Nephron progenitor cell (in vitro differentiated cells): ENCODE measurements around the gene ROR2.

Source experiments
- DNase-seq: peaks from one replicate; pipeline ENCODE4 v3.0.0; 2021
- H3K27ac Mint-ChIP-seq: 2 replicates; pipeline ENCODE4 v1.8.0; 2021; ENCODE audit warnings: mild to moderate bottlenecking, moderate library complexity, mixed read lengths
- H3K27me3 Mint-ChIP-seq: 2 replicates; pipeline ENCODE4 v1.8.0; 2021; ENCODE audit warnings: mild to moderate bottlenecking, low read depth, mixed read lengths; ENCODE audit not compliant: poor library complexity
- H3K36me3 Mint-ChIP-seq: 2 replicates; pipeline ENCODE4 v1.8.0; 2021; ENCODE audit warnings: low read depth, mixed read lengths
- H3K4me1 Mint-ChIP-seq: 2 replicates; pipeline ENCODE4 v1.8.0; 2021; ENCODE audit warnings: mixed read lengths
- H3K4me3 Mint-ChIP-seq: 2 replicates; pipeline ENCODE4 v1.8.0; 2021; ENCODE audit warnings: mild to moderate bottlenecking, moderate library complexity, mixed read lengths
- H3K9me3 Mint-ChIP-seq: 2 replicates; pipeline ENCODE4 v1.8.0; 2021; ENCODE audit warnings: mild to moderate bottlenecking, moderate library complexity, mixed read lengths
- TF ChIP-seq, protein P1 (sequence below): fragments of 200-600 bp; sonication (generic); IDR thresholded peaks from 2 replicates; pipeline ENCODE4 v1.5.0; 2021; ENCODE audit warnings: antibody characterized with exemption

ROR2 gene

DNA sequence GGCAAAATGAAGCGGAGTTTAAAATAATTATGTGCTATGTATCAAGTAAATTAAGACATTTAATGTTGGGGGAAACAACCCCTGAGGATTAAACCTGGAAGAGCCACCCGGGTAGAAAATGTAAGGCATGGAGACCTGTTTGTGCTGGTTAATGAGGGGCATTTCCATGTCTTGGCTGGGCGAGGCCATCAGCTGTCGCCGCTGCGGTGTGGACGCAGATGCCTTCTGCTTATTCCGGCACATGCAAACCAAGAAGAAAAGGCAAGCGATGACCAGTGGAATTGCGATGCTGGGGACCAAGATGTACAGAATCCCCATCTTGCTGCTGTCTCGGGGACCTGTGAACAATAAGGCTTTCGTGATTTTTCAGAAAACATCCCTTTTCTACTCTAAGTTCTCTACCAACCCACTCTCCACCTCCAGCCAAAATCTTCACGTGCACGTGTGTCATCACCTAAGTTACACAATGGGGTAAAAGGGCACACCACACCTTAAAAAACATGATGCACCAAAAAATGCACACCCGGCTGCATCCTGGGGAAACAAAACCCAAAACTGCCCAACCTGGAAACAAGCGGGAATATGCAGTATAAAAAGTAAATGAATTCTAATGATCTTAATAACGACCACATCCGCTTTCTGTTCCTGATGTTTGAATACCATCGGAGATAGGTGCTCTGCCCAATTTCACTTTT lies 223.5 kb downstream of the ROR2 start:
- H3K4me1 Mint-ChIP-seq, result peaks cover 26% of the 10 kb centered on the region
- TF ChIP-seq, protein P1, sequence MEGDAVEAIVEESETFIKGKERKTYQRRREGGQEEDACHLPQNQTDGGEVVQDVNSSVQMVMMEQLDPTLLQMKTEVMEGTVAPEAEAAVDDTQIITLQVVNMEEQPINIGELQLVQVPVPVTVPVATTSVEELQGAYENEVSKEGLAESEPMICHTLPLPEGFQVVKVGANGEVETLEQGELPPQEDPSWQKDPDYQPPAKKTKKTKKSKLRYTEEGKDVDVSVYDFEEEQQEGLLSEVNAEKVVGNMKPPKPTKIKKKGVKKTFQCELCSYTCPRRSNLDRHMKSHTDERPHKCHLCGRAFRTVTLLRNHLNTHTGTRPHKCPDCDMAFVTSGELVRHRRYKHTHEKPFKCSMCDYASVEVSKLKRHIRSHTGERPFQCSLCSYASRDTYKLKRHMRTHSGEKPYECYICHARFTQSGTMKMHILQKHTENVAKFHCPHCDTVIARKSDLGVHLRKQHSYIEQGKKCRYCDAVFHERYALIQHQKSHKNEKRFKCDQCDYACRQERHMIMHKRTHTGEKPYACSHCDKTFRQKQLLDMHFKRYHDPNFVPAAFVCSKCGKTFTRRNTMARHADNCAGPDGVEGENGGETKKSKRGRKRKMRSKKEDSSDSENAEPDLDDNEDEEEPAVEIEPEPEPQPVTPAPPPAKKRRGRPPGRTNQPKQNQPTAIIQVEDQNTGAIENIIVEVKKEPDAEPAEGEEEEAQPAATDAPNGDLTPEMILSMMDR, result no peak
- no peaks in the 10 kb centered on the region for H3K27me3 Mint-ChIP-seq
- no peaks in the 10 kb centered on the region for H3K9me3 Mint-ChIP-seq
- no peak overlapping the region for H3K27ac Mint-ChIP-seq
- peaks cover 60% of the 10 kb centered on the region for H3K36me3 Mint-ChIP-seq
- no peak for DNase-seq
- no peak overlapping the region for H3K4me3 Mint-ChIP-seq

DNA sequence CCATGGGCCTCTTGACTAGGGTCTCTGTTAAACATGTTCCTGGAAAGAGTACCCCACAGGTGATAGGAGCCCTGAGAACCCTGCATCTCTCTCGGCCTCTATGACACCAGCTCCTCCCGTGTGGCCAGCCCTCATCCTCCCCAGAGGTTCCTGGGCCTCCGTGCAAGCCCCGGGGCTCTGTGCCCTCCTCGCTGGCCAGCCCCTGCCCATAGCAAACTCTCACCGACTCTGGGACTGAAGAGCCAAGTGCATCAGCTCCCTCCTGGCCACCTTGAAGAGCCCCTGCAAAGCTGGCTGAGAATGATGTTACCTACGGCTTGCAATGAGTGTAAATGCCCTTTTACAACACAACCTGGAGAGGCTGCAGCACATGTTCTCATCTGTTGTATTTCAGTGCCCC lies 224.4 kb downstream of the ROR2 start:
- Mint-ChIP-seq H3K27ac (no peak overlapping the region), H3K27me3 (no peaks in the 10 kb centered on the region)
- DNase-seq, result no peak

DNA sequence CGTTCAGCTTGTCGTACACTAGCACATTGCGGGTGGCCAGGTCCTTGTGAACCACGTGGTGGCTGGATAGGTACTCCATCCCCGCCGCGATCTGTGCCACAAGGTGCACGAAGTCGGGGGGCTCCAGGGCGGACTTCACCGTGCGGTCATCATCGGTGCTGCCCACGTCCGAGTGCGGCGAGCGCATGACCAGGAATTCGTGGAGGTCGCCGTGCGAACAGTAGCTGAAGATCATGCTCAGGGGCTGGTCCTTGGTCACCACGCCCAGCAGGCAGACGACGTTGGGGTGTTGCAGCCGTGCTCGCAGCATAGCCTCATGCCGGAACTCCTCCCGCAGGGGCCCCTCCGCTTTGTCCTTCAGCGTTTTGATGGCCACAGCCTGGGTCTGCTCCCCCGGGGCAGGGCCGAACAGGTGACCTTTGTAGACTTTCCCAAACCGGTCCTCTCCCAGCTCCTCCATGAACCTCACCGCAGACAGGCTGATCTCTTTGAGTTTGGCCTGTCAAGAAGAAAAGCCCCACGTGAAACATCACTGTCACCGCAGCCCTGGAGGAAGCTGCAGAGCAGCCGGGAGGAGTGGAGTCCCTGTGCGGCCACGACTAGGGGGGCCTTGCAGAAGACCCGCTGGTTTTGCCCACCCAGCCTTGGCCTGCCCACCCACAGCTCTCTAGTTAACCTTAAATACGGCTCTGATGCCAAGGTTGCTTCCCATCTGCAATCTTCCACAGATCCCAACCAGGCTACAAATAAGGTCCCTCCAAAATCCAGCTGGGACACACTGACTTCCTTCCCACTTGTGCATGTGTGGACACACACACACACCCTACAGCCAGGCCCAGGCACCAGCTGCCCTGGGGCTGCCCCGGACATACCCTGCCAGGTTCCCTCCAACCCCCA lies 225.2 kb downstream of the ROR2 start:
- Mint-ChIP-seq H3K27ac (no peak overlapping the region), H3K4me1 (peaks cover 37% of the 10 kb centered on the region), H3K27me3 (no peaks in the 10 kb centered on the region), H3K36me3 (peaks cover 57% of the 10 kb centered on the region), H3K4me3 (no peak overlapping the region), H3K9me3 (no peaks in the 10 kb centered on the region)
- DNase-seq, result no peak
- TF ChIP-seq, protein P1, result no peak

More for the DNA sequence above, 224.4 kb downstream of the ROR2 start:
- peaks cover 60% of the 10 kb centered on the region for H3K36me3 Mint-ChIP-seq
- TF ChIP-seq, protein P1, result no peak
- H3K4me1 Mint-ChIP-seq, result peaks cover 34% of the 10 kb centered on the region
- no peaks in the 10 kb centered on the region for H3K9me3 Mint-ChIP-seq
- no peak overlapping the region for H3K4me3 Mint-ChIP-seq

DNA sequence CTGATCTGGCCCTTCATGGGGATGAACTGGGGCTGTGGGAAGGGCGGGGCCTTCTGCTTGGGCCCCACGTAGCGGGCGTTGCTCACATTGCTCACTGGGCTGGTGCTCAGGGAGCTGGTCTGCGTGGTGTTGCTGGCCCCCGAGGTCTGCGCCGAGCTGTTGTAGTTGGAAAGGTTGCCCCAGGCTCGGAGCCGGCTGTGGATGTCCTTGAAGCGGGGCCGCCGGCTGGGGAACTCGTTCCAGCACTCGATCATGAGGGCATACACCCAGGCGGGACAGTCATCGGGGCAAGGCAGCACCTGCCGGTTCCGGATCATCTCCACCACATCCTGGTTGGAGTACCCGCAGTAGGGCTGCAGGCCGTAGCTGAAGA lies 226.0 kb downstream of the ROR2 start:
- Mint-ChIP-seq H3K27ac (no peak overlapping the region), H3K27me3 (no peaks in the 10 kb centered on the region), H3K4me1 (peaks cover 39% of the 10 kb centered on the region), H3K9me3 (no peaks in the 10 kb centered on the region), H3K36me3 (peaks cover 49% of the 10 kb centered on the region), H3K4me3 (no peak overlapping the region)
- TF ChIP-seq, protein P1, result no peak
- no peak for DNase-seq

DNA sequence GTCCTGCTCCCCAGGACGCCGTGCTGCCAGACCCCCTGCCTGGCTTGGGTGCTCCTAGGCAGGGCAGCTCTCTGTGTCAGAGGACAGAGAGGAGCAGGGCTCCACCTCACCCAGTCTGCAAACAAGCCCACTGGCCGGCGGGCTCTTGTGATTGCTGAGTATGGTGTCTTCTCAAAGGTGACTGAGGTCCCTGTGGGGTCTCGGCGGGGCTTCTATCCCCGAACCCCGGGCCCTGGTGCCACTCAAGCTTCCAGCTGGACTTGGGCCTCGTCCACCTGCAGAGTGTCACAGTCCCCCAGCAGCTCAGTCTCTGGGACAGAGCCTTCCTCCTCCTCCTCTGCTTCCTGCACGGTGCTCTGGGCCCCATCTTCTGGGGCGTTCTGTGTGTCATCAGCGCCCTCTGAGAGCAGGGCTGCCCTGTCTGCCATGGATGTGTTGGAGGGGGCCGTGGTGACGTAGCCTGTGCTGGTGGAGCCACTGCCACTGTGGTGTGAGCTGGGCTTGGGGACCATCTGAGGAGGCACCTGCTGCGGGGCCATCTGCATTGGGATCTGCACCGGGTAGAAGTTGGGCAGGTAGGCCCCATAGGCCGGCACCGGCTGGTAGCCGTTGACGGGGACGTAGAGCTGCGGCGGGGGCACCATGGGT lies 226.5 kb downstream of the ROR2 start:
- Mint-ChIP-seq H3K36me3 (peaks cover 44% of the 10 kb centered on the region), H3K27ac (no peak overlapping the region), H3K4me3 (no peak overlapping the region), H3K4me1 (peaks cover 39% of the 10 kb centered on the region), H3K9me3 (no peaks in the 10 kb centered on the region), H3K27me3 (no peaks in the 10 kb centered on the region)
- DNase-seq, result no peak
- TF ChIP-seq, protein P1, result no peak
